GM12878 (cell line): ENCODE results near the gene RAB3C.

Experiments used
- CTCF ChIP-seq, 3 experiments: IDR thresholded peaks in 2 of 3; conservative IDR thresholded peaks in 1 of 3; 2 replicates each; pipeline ENCODE4 v1.5.1; 2011; ENCODE audit warnings: low read depth in 3 of 3, low read length in 3 of 3, mild to moderate bottlenecking in 3 of 3, control low read depth in 2 of 3, moderate library complexity in 2 of 3, inconsistent platforms in 1 of 3, mixed read lengths in 1 of 3; ENCODE audit not compliant: control insufficient read depth in 2 of 3, insufficient read depth in 1 of 3; ENCODE audit errors: extremely low read depth in 1 of 3
- JUND ChIP-seq: IDR thresholded peaks from 2 replicates; pipeline ENCODE4 v1.6.1; 2012; ENCODE audit warnings: low read depth, mild to moderate bottlenecking, low read length, improper control_type of control experiment, moderate library complexity
- MTA2 ChIP-seq: fragments of 450-650 bp; IDR thresholded peaks from 2 replicates; pipeline ENCODE4 v1.6.1; 2016; ENCODE audit warnings: low read depth, mild to moderate bottlenecking, moderate library complexity
- MXI1 ChIP-seq: fragments of 150-350 bp; IDR thresholded peaks from 2 replicates; pipeline ENCODE4 v1.6.1; 2011; ENCODE audit warnings: low read depth, mild to moderate bottlenecking, inconsistent platforms, low read length, improper control_type of control experiment
- POLR2A ChIP-seq: IDR thresholded peaks from 2 replicates; pipeline ENCODE4 v1.6.1; 2011; ENCODE audit warnings: low read depth, mild to moderate bottlenecking, low read length

GRCh38 chr5:58885260-58885659 lies 302.4 kb downstream of the RAB3C start:
- TF ChIP-seq JUND (peak; percentile 74; the same call in 1 of the 2 replicates), POLR2A (no peak), MXI1 (no peak), MTA2 (peak; percentile 92), CTCF (IDR thresholded peaks at IDR 0.05 in 2 of 3, conservative IDR thresholded peaks at IDR 0.05 in 1 of 3; ENCODE audit: control insufficient read depth in 2 of 3, extremely low read depth in 1 of 3, insufficient read depth in 1 of 3, low read depth in 3 of 3, low read length in 3 of 3) (no peak)
